HepG2 (cell line): ENCODE results near the gene CKS2. TPM values are rescaled to one million over a fixed set of nuclear protein-coding genes. Genes with fewer than 3 reads are reported as not detected.

Experiments used
- CERS6 ChIP-seq: sonication (generic); formaldehyde crosslinking; IDR thresholded peaks from 2 replicates; pipeline ENCODE4 v1.5.0; 2020; ENCODE audit warnings: missing genetic modification reagents
- FLYWCH1 ChIP-seq: sonication (generic); formaldehyde crosslinking; IDR thresholded peaks from 2 replicates; pipeline ENCODE4 v1.8.1; 2023; ENCODE audit warnings: mild to moderate bottlenecking, missing genetic modification reagents
- GABPA ChIP-seq, 2 experiments: IDR thresholded peaks; 2 replicates each; pipeline ENCODE4 v1.6.1; 2011 to 2016; ENCODE audit warnings: low read depth in 2 of 2, low read length in 1 of 2, missing biosample characterization in 1 of 2, missing genetic modification characterization in 1 of 2
- JARID2 ChIP-seq: sonication (generic); formaldehyde crosslinking; IDR thresholded peaks from 2 replicates; pipeline ENCODE4 v1.8.1; 2023; ENCODE audit warnings: missing genetic modification reagents, inconsistent platforms; ENCODE audit not compliant: insufficient replicate concordance
- MED1 ChIP-seq: sonication (generic); formaldehyde crosslinking; IDR thresholded peaks from 2 replicates; pipeline ENCODE4 v1.4.0; 2020; ENCODE audit warnings: missing genetic modification reagents
- MEF2D ChIP-seq: sonication (generic); formaldehyde crosslinking; IDR thresholded peaks from 2 replicates; pipeline ENCODE4 v1.5.1; 2020; ENCODE audit warnings: mild to moderate bottlenecking, missing genetic modification reagents
- NFKBIZ ChIP-seq: IDR thresholded peaks from 2 replicates; pipeline ENCODE4 v1.6.1; 2018; ENCODE audit warnings: missing genetic modification reagents, missing compliant biosample characterization
- NFRKB ChIP-seq: fragments of 450-650 bp; IDR thresholded peaks from 2 replicates; pipeline ENCODE4 v1.6.1; 2017
- NFYB ChIP-seq: sonication (generic); formaldehyde crosslinking; IDR thresholded peaks from 2 replicates; pipeline ENCODE4 v1.4.0; 2020; ENCODE audit warnings: missing genetic modification reagents
- NR3C1 ChIP-seq: sonication (generic); formaldehyde crosslinking; IDR thresholded peaks from 2 replicates; pipeline ENCODE4 v1.4.0; 2020; ENCODE audit warnings: missing genetic modification reagents
- PLSCR1 ChIP-seq: sonication (generic); formaldehyde crosslinking; IDR thresholded peaks from 2 replicates; pipeline ENCODE4 v1.5.0; 2020; ENCODE audit warnings: missing genetic modification reagents, mild to moderate bottlenecking, borderline replicate concordance
- PRDM10 ChIP-seq: sonication (generic); formaldehyde crosslinking; IDR thresholded peaks from 2 replicates; pipeline ENCODE4 v1.4.0; 2020; ENCODE audit warnings: low read depth, missing genetic modification reagents
- ZKSCAN1 ChIP-seq: fragments of 150-350 bp; IDR thresholded peaks from 2 replicates; pipeline ENCODE4 v1.6.1; 2014; ENCODE audit warnings: low read length
- ZNF143 ChIP-seq: sonication (generic); formaldehyde crosslinking; IDR thresholded peaks from 2 replicates; pipeline ENCODE4 v1.4.0; 2020; ENCODE audit warnings: missing genetic modification reagents
- ZNF160 ChIP-seq: sonication (generic); formaldehyde crosslinking; IDR thresholded peaks from 2 replicates; pipeline ENCODE4 v1.8.0; 2022; ENCODE audit warnings: mild to moderate bottlenecking, inconsistent platforms, missing genetic modification reagents
- ZNF180 ChIP-seq: sonication (generic); formaldehyde crosslinking; IDR thresholded peaks from 2 replicates; pipeline ENCODE4 v1.4.0; 2020; ENCODE audit warnings: low read depth, missing genetic modification reagents, borderline replicate concordance
- ZNF296 ChIP-seq: sonication (generic); formaldehyde crosslinking; conservative IDR thresholded peaks from 2 replicates; pipeline ENCODE4 v1.5.0; 2020; ENCODE audit warnings: mild to moderate bottlenecking, missing genetic modification reagents
- ZNF574 ChIP-seq: sonication (generic); formaldehyde crosslinking; IDR thresholded peaks from 2 replicates; pipeline ENCODE4 v1.4.0; 2020; ENCODE audit warnings: missing genetic modification reagents
- ZNF674 ChIP-seq: sonication (generic); formaldehyde crosslinking; IDR thresholded peaks from 2 replicates; pipeline ENCODE4 v1.5.0; 2020; ENCODE audit warnings: low read depth, mild to moderate bottlenecking, missing genetic modification reagents
- ZNF776 ChIP-seq: sonication (generic); formaldehyde crosslinking; IDR thresholded peaks from 2 replicates; pipeline ENCODE4 v1.4.0; 2020; ENCODE audit warnings: mild to moderate bottlenecking, missing genetic modification reagents
- ZNF83 ChIP-seq: sonication (generic); formaldehyde crosslinking; IDR thresholded peaks from 2 replicates; pipeline ENCODE4 v1.4.0; 2020; ENCODE audit warnings: missing genetic modification reagents, mild to moderate bottlenecking, borderline replicate concordance
- polyA plus RNA-seq, 8 experiments: library from polyadenylated mRNA; depleted of rRNA in 3 of 8; stranded (reverse) in 7 of 8; unstranded in 1 of 8; fragments of >200 nt; fragmentation: Illumina TruSeq in 4 of 8; extraction: Trizol in 4 of 8; gene quantifications; 2 replicates each; pipeline versions ENCODE4 v1.2.1 to v1.2.3, GENCODE V29; 2011 to 2016; ENCODE audit warnings: low read depth in 4 of 8, missing spikeins in 1 of 8, mixed read lengths in 1 of 8; ENCODE audit not compliant: insufficient read depth in 1 of 8
- total RNA-seq, 5 experiments: library from RNA; depleted of rRNA; stranded (reverse); fragments of >200 nt; fragmentation: Illumina TruSeq; extraction: Trizol; gene quantifications; 2 replicates each; pipeline ENCODE4 v1.2.3, GENCODE V29; 2016; ENCODE audit warnings: low read depth in 1 of 5

CKS2 gene
- total and polyA plus RNA-seq, 2 of the 13 experiments (the other 11 are each of a cell fraction or from before 2014, with no cell fraction given) = 251 to 317 TPM

GRCh38 chr9:89318123-89319014 is 7.4 kb downstream of the CKS2 start, which contains the start of gene SECISBP2 (continued):
- TF ChIP-seq CERS6 (0 out of 2 replicates have a peak, but pooled peaks have one; percentile 50), MEF2D (CRISPR knock-in tag) (peak; percentile 64; the same call in 1 of the 2 replicates), NFKBIZ (CRISPR knock-in tag) (no peak), FLYWCH1 (no peak), NFRKB (no peak), GABPA (IDR thresholded peaks at IDR 0.05; ENCODE audit: low read depth, low read length) (peak; percentile 92), GABPA (CRISPR knock-in tag; IDR thresholded peaks at IDR 0.05; ENCODE audit: low read depth) (peak; percentile 95), ZNF776 (CRISPR knock-in tag) (peak; percentile 93), ZNF180 (CRISPR knock-in tag) (0 out of 2 replicates have a peak, but pooled peaks have one; percentile 62), PRDM10 (CRISPR knock-in tag) (no peak; the same call in 1 of the 2 replicates), ZNF160 (CRISPR knock-in tag) (peak; percentile 85), ZNF674 (0 out of 2 replicates have a peak, but pooled peaks have one; percentile 58), ZNF296 (CRISPR knock-in tag) (no peak), NR3C1 (CRISPR knock-in tag) (no peak), ZNF83 (CRISPR knock-in tag) (no peak), MED1 (CRISPR knock-in tag) (peak; percentile 88), JARID2 (peak; percentile 63), ZNF574 (peak; percentile 96), ZNF143 (CRISPR knock-in tag) (peak; percentile 68), ZKSCAN1 (no peak), NFYB (CRISPR knock-in tag) (peak; percentile 10; the same call in 1 of the 2 replicates), PLSCR1 (CRISPR knock-in tag) (0 out of 2 replicates have a peak, but pooled peaks have one; percentile 62)
